GM21723 (cell line): Measurements from ENCODE around the gene KLKB1.

Experiments used
- ATAC-seq: cut with Tn5 transposase; IDR thresholded peaks from one replicate; pipeline ENCODE4 v1.9.1; 2021; ENCODE audit warnings: mild to moderate bottlenecking, moderate library complexity; ENCODE audit not compliant: unreplicated experiment

KLKB1 gene

DNA sequence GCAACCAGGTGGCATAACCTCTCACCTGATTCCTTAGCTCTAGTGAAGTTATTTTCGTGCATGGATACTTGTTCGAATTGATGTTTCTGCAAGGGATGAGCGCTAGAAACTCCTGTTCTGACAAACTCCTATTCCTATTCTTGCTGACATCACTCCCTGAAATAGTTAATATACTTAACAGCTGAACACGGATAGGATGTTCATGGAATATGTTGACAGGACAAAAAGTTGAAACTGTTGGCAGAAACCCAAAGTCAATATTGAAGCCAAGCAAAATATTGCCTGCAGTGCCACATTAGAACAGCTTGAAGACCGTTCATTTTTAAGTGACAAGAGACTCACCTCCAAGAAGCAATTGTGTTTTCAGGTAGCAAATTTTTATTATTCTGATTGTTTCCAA is at the start of gene KLKB1:
Gene KLKB1 (plus strand): TSS at position 287 of the 400 bp plus-strand sequence. CDS start 689 bp downstream, outside the sequence.
- no peak for ATAC-seq

- no peak for ATAC-seq
Measured at GRCh38 chr4:186188107-186188506, 39.2 kb upstream of the KLKB1 start.

DNA sequence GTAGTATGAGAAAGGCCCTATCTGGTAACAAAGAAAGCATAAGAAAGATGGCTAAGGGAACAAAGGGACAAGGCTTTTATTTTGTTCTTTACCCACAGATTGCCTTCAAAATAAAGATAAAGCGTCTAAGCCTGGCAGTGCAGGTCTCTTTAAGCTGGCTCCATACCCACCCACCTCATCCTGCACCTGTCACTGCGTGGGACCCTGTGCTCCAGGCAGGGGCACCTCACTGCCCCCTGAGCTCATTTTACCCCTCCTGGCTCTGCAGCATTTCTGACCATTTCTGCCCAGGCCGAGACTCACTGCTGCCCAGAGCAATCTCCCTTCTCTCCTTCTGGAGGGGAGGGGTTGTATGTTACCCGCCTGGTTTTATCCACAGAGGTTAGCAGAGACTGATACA is 37.7 kb upstream of the KLKB1 start:
- no peak for ATAC-seq

DNA sequence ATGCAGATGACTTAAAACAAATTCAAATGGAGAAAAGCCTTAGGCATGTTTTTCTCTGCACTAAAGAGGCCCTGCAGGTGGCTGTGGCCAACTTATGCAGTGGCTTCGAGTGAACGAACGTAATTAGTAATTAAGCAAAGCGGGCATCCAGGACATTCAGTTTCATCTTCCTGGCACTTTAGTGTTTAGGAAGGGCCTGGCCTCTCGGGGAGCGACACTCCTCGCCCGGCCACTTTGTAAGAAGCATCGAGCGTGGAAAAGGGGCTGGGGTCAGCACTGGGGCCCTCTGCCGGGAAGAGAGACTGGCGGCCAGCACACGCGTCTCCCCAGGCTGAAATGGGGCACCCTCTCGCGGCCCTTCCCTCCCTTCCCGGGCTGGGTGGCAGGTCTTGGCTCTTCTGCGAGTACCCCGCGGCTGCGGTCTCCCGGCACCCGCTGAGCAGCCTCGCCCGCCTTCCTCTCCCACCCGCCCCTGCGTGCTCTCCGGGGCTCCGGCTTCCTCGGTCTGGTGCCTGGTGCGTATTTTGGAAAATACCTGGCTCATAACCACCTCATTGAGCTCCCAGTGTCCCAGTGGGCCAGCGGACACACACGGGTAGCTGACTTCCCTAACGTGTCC is 36.6 kb upstream of the KLKB1 start:
- ATAC-seq: peak; percentile 44

DNA sequence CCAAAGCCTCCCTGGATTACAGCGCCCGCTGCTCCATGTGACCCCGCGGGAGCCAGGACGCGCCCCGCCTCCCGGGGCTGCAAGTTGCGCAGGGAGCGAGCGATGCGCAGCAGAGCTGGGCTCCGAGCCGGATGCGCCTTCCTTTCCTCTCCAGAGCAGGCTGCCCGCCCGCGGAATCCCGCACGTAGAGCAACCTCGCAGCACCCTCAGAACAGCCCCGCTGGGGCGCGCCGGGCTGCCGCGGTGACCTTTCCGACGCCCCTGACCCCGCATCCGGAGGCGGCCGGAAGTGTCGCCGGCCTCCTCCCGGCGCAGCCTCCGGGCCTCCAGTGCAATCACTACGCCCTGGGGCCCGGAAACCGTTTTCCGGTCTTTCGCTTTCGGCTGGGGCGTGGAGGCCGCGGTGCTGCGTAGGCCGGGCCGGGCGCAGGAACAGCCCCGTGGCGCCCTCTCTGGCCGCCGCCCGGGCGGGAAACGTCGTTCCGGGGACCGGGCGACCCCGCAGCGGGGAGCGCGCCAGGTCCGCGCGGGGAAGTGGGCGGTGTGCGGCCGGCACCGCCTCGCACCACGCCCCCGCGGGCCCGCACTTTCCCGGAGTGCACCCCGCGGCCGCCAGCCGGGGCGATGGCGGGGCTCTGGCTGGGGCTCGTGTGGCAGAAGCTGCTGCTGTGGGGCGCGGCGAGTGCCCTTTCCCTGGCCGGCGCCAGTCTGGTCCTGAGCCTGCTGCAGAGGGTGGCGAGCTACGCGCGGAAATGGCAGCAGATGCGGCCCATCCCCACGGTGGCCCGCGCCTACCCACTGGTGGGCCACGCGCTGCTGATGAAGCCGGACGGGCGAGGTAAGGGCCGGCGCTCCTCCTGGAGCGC is 35.9 kb upstream of the KLKB1 start, which contains the start of gene CYP4V2:
Gene CYP4V2 (plus strand): TSS at position 368 of the 866 bp plus-strand sequence. CDS start 257 bp downstream, at position 625.
- ATAC-seq: peak; percentile 90

- ATAC-seq: peak; percentile 23
Measured at GRCh38 chr4:186192066-186192612, 35.2 kb upstream of the KLKB1 start.

GRCh38 chr4:186193851-186194250 is 33.5 kb upstream of the KLKB1 start:
- no peak for ATAC-seq

- no peak for ATAC-seq
Measured at GRCh38 chr4:186196063-186196462, 31.2 kb upstream of the KLKB1 start.

GRCh38 chr4:186200516-186200915 is 26.8 kb upstream of the KLKB1 start:
- ATAC-seq: no peak

DNA sequence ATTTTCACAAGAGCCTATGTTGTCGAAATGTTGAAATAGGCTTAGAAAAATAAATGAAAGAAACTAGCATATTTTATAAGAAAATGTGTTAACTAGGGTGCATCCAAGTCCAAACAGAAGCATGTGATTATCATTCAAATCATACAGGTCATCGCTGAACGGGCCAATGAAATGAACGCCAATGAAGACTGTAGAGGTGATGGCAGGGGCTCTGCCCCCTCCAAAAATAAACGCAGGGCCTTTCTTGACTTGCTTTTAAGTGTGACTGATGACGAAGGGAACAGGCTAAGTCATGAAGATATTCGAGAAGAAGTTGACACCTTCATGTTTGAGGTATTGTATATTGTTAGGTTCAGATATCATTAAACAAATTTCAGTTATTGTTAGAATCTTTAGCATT is 26.3 kb upstream of the KLKB1 start:
- ATAC-seq: no peak

DNA sequence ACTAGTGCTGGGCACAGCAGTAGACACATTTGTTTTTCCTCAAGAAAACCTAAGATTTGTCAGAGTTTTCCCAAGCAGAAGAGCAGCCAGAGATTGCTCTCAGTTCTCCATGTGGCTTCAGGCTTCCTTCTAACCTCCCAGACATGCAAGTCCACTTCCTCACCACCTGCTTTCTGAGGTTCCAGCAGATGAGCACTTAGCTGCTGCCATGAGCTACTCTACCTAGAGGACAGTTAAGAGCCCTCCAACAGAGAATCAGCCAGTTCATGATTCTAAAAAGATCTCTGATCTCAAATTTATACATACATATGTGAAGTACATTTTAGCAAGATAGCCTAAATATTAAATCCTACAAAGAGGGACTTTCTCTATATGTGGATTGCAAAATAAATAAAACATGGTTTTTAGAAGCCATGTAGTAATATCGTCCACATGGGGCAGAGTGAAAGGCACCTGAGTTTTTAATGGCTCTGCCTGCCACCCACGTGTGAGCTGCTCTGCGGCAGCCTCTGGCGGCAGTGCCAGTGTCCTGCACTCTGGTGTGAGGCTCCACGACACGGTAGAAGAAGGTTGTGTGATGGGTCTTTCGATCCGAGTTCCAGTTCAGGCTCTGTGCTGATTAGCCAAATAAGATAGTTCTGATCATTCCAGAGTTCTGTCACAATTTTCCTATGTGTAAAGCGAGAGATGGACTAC is 25.6 kb upstream of the KLKB1 start:
- ATAC-seq: peak; percentile 98

DNA sequence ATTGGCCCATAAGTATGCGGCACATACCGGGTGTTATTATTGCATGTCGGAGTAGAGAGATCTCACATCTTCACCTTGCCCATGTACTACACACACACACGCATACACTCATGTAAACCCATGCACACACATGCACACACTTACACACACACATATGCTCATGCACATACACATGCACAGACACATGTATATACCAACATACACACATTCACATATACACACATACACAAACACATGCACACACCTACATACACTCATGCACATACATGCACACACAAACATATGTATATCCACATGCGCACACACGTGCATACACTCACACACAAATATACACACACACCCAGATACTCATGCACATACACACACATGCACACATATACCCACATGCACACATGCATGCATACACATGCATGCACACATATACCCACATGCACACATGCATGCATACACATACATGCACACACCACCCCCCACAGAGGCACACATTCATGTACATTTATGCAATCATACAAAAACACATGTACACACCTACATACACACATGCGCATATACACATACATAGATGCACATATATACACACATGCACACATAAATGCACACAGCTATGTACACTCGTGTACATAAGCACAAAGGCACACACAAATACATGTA is 24.7 kb upstream of the KLKB1 start:
- ATAC-seq: no peak

- no peak for ATAC-seq
Measured at GRCh38 chr4:186203406-186203805, 23.9 kb upstream of the KLKB1 start.

GRCh38 chr4:186204103-186204559 is 23.2 kb upstream of the KLKB1 start:
- no peak for ATAC-seq

DNA sequence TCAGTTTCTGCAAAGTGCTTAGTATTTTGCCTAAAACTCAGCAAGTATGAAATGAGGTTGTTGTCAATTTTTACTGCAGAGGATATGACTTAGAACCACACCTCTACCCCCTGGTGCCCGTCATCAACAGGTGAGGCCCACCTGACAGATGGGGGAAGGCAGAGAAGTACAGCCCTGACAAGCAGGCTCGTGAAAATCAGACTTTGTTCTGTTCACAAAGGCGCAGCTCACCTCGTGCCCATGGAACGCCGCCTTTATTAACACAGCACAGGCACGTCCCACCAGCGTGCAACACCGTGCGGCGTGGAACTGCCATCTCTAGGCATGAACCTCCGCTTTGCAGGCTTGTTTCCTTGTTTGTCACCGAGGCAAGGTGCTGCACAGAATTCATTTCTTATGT is 22.6 kb upstream of the KLKB1 start:
- no peak for ATAC-seq

DNA sequence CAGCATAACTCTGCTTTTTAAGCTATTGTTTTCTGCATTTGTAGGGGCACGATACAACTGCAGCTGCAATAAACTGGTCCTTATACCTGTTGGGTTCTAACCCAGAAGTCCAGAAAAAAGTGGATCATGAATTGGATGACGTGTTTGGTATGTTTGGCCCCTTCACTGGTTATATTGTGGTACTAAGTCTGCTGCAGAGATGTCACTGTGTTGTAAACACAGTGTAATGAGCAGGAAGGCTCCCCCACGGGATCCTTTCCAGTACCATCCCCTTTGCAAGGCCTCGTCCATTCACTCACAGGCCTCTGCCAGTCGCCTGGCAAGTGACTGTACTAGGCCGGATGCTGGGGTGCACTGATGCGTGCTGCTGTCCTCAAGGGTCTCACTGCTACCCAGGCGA is 22.2 kb upstream of the KLKB1 start:
- ATAC-seq: no peak

DNA sequence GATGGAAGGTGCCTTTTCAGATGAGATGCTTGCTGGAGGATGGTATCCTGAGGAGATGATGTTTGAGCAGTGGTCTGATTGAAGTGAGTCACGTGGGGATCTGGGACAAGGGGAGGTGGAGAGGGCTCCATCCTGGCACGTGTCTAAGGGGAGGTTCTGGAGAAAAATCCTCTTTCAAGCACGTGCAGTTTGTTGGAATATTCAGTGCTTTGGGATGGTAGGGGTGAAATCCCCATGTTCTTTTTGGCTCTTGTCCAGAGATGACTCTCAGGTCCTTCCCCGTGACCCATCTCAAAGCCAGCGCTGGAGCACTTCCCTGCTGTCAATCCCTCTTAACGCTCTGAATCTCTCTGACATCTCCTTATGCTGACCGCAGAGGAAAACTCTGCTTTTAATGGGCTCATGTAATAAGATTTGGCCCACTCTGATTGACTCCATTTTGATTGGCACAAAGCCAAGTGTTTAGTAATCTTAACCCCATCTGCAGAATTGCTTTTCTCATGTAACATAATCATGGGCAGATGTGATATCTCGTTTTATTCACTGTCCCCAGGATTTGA is 10.8 kb upstream of the KLKB1 start:
- no peak for ATAC-seq

- ATAC-seq: no peak
Measured at GRCh38 chr4:186217733-186218293, 9.5 kb upstream of the KLKB1 start.

DNA sequence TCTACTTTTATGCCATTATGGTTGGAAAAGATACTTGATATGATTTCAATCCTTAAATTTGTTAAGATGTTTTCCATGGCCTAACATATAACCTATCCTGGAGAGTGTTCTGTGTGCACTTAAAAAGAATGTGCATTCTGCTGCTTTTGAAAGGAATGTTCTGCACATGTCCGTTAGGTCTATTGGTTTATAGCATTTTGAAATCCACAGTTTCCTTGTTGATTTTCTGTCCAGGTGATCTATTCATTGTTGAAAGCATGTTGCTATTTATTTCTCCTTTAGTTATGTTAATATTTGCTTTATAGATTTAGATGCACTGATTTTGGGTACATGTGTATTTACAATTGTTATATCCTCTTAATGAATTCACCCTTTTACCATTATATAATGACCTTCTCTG is 5.7 kb upstream of the KLKB1 start:
- ATAC-seq: no peak

DNA sequence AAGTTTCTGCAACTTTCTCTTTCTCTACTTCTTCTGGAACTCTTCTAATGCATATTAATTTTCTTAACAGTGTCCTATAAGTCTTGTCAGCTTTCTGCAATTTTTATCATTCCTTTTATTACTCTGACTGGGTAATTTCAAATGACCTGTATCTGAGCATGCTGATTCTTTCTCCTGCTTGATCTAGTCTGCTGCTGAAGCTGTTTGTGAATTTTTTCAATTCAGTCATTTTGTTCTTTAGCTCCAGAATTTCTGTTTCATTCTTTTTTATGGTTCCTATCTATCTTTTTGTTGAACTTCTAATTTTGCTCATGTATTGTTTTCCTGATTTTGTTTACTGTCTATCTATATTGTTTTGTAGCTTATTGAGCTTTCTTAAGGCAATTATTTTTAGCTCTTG is 1.5 kb upstream of the KLKB1 start:
- no peak for ATAC-seq
